ENCODE measurements around the gene HCN2.
A peak's percentile ranks its signal among the peaks of the same experiment; 100 is the strongest.
"Not testable (repeated sequence)": the region's sequence is repeated elsewhere in the genome, so short reads cannot be mapped to it uniquely, and the experiment has no call there.

Gene HCN2

GRCh38 chr19:607301-608154 is 17.8 kb downstream of the HCN2 start:
- no peak for DNase-seq

DNA sequence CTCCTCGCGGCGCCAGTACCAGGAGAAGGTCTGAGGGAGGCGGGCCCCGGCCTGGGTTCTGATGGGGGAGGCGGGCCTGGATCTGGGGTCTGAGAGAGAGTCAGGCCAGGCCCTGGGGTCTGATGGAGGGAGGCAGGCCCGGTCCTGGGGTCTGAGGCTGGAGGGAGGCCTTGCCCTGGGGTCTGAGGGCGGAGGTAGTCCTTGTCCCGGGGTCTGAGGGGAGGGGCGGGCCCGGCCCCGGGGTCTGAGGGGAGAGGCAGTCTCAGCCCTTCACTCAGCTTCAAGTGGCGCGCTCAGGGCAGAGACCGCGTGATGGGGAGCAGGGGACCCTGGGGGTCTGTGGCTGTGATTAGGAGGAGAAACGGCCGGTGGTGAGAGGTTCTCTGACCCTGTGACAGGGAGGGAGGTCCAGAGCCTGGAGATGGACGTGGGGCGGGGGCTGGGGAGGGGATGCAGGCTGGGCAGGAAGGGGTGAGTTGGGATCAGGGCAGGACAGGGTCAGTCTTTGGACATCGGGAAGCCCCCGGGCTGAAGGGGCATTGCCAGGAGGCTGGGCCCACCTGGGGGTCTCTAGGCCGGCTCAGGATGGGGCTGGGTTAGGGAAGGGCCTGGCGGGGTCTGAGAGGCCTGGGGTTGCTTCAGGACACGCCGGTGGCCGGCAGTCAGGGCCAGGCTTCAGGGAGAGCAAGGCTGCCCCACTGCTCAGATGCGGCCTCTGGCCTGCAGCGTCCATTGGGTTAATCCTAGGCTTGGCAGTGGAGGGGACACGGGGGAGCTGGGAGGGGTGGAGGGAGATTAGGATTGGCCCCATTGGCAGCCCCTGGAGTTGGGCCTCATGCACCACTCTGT is 18.7 kb downstream of the HCN2 start:
- no peak for DNase-seq

GRCh38 chr19:609004-609346 is 19.3 kb downstream of the HCN2 start:
- DNase-seq, result no peak

DNA sequence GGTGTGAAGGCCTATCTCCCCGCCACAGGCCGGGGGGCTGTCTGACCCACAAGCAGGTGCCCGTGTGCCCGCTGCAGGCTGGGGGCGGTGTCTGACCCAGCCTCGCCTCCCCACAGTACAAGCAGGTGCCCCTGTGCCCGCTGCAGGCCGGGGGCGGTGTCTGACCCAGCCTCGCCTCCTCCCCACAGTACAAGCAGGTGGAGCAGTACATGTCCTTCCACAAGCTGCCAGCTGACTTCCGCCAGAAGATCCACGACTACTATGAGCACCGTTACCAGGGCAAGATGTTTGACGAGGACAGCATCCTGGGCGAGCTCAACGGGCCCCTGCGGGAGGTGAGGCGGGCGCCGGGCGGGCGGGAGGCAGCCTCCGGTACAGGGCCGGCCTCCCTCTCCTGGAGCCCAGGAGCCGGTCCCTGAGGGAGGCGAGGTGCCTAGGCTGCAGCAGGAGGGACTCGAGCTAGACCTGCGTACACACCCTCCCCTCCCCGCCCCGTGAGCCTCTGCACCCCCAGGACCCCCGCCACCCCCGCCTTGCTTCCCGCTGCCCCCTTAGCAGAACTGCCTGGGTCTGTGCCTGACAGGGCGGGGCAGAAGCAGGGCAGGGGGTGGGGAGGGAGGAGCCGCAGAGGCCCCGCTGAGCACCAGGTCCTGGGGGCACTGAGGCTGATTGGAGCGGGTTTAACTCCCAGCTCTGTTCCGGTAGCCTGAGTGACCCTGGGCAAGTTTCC is 20.6 kb downstream of the HCN2 start:
- peak; percentile 49 to 66 for DNase-seq

DNA sequence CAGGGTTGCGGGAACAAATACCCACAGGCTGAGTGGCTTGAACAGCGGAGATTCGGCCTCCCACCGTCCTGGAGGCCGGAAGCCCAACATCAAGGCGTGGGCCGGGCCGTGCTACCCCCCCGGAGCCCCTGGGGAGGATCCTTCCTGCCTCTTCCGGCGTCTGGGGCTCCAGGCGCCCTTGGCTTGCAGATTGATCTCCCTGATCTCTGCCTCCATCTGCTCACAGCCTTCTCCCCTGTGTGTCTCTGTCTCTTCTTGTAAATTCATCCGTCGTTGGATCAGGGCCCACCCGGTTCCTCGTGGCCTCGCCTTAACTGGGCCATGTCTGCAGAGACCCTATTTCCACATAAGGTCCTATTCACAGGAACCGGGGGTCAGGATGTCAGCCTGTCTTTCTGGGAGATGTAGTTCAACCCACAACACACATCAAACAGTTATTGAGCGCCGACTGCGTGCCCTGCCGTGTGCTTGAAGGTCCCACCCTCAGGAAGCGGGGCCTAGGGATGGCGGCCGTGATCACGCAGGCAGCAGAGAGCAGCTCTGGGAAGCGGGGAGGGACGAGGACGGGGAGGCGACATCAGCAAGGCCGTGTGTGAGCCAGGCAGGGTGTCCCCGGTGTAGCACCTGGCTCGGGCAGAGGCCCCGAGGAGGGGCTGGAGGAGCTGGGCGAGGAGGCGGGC is 21.3 kb downstream of the HCN2 start:
- DNase-seq, result peak; percentile 77 to 85

GRCh38 chr19:611481-611868 is 21.8 kb downstream of the HCN2 start:
- no peak for DNase-seq

- no peak for DNase-seq
Observed at GRCh38 chr19:612941-613340, 23.3 kb downstream of the HCN2 start.

GRCh38 chr19:613732-614567 is 24.3 kb downstream of the HCN2 start:
- DNase-seq, result no peak

DNA sequence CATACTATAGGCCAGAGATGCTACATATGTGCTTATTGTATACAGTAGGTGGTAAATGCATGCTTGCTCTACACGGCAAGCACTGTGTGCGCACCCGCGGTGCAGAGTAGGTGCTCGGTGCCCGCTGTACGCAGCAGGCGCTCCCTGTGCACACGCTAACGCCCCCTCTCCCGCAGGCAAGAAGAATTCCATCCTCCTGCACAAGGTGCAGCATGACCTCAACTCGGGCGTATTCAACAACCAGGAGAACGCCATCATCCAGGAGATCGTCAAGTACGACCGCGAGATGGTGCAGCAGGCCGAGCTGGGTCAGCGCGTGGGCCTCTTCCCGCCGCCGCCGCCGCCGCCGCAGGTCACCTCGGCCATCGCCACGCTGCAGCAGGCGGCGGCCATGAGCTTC is 25.9 kb downstream of the HCN2 start:
- DNase-seq, result no peak

DNA sequence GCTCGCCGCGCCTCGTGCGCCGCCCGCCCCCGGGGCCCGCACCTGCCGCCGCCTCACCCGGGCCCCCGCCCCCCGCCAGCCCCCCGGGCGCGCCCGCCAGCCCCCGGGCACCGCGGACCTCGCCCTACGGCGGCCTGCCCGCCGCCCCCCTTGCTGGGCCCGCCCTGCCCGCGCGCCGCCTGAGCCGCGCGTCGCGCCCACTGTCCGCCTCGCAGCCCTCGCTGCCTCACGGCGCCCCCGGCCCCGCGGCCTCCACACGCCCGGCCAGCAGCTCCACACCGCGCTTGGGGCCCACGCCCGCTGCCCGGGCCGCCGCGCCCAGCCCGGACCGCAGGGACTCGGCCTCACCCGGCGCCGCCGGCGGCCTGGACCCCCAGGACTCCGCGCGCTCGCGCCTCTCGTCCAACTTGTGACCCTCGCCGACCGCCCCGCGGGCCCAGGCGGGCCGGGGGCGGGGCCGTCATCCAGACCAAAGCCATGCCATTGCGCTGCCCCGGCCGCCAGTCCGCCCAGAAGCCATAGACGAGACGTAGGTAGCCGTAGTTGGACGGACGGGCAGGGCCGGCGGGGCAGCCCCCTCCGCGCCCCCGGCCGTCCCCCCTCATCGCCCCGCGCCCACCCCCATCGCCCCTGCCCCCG is 26.5 kb downstream of the HCN2 start:
- no peak for DNase-seq

- DNase-seq, result no peak
Observed at GRCh38 chr19:616747-617526, 27.3 kb downstream of the HCN2 start.

DNA sequence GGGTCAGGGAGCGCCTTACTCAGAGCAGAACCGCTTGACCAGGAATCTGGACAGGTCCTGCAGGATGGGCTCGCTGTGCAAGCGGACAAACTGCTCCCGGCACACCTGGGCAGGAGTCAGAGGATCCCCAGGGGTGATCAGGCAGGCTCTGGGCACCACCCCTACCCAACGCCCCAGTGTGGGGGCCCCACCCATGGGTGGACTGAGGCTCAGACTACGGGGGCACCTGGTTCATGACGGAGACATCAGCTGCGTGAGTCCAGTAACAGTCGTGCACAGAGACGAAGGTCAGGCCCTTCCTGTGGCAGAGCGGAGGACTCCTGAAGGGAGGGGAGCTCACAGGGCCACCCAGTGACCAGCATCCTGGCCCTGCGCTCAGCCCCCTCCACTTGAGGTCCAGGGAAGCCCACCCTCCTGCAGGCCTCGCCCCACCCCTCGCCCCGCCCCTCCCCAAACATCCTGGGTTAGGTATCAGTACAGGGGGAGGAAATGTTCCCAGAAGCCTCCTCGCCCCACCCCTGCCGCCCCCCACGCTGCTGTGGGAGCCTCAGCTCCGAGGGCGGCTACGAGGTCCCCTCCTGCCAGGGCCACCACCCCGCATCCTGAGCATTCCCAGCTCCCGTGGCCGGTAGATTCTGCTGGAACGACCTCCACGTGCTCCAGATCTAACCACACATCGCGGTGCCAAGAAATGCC is 28.0 kb downstream of the HCN2 start:
- DNase-seq, result no peak

DNA sequence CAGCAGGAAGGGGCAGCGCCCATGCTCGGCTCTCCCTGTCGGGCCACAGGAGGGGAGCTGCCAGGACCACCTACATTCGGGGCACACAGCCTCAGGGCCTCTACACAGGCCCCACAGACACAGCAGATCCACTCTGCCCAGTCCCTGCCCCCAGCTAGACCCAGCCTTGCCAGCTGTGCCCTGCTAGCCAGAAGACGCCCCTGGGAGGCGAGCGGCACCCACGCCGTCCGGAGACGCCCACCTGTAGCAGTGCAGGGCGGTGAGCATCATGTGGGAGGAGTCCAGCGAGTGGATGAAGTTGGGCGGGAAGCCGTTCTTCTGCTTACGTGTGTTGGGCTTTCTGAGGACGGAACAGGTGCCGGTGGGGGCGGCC is 28.6 kb downstream of the HCN2 start:
- no peak for DNase-seq

GRCh38 chr19:618674-619285 is 29.1 kb downstream of the HCN2 start:
- no peak for DNase-seq

DNA sequence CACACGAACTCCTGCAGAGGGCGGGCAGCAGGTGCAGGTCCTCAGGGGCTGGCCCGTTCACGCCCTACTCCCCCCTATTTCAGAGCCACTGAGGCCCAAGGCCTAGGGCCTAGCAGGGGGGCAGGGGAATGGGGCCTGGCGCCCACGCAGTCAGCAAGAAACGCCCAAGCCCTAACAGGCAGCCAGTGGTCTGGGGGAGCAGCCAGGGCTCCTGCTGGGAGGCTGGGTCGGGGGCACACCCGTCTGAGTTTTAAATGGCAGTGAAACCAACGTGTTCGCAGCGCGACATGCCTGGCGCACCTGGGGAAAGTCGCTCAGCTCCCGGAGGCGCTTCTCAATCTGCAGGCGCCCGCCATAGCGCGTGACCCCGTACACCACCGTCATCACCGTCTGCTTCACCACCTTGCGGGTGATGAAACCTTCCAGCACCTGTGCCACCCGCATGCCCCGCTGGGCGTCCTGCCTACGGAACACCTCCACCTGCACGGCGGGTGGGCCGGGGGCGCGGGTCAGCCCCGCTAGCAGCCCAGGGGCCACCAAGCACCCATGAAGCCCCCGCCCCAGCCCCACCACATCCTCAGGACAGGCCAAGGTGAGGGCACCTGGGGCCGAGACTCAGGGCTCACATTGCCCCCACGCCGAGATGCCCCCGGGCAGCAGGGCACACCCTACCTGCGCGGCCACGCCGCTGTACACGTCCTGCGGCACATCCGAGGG is 29.8 kb downstream of the HCN2 start:
- no peak for DNase-seq

- no peak for DNase-seq
Observed at GRCh38 chr19:620166-620862, 30.6 kb downstream of the HCN2 start.

- DNase-seq, result not testable (repeated sequence)
Observed at GRCh38 chr19:621191-621590, 31.5 kb downstream of the HCN2 start.

DNA sequence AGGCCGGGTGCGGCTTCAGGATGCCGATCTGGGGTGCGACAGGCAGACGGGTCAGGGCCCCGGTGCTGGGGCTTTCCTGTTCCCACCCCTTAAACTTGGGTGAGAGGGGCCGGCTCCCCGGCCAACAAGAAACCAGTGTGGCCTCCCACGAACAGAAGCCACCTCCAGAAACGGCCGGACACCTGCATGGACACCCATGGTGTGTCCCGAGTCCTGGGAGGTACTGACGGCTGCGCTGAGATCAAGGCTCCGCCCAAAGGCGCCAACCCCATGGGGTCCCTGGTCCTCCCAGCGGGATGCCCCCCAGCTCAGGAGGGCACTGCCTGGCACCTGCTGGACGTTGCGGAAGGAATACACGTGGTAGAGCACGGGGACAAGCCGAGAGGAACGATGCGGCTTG is 32.1 kb downstream of the HCN2 start:
- no peak for DNase-seq
